Hepatocyte (in vitro differentiated cells): ENCODE data around the gene BIRC2. TPM values are rescaled to one million over a fixed set of nuclear protein-coding genes. Genes with fewer than 3 reads are reported as not detected.
"Not testable (repeated sequence)": the region's sequence is repeated elsewhere in the genome, so short reads cannot be mapped to it uniquely, and the experiment has no call there.

Source experiments
- DNase-seq: peaks from one replicate; pipeline ENCODE4 v3.0.0-alpha.2; 2016; ENCODE audit warnings: low spot score
- H2AFZ ChIP-seq: fragments of 200-600 bp; sonication (generic); 2 replicates; pipeline ENCODE4 v1.6.0; 2016; ENCODE audit warnings: antibody characterized with exemption, mild to moderate bottlenecking
- H3K27ac ChIP-seq: fragments of 200-600 bp; sonication (generic); 2 replicates; pipeline ENCODE4 v1.5.1; 2016; ENCODE audit warnings: mild to moderate bottlenecking
- H3K27me3 ChIP-seq: fragments of 200-600 bp; sonication (generic); 2 replicates; pipeline ENCODE4 v1.6.1; 2016
- H3K36me3 ChIP-seq: fragments of 200-600 bp; sonication (generic); replicated peaks from 2 replicates; pipeline ENCODE4 v1.5.1; 2016; ENCODE audit warnings: low read depth; ENCODE audit not compliant: insufficient read depth
- H3K4me1 ChIP-seq: fragments of 200-600 bp; sonication (generic); 2 replicates; pipeline ENCODE4 v1.5.1; 2016; ENCODE audit warnings: mild to moderate bottlenecking, moderate library complexity; ENCODE audit not compliant: insufficient read depth
- H3K4me2 ChIP-seq: fragments of 200-600 bp; sonication (generic); 2 replicates; pipeline ENCODE4 v1.6.0; 2016
- H3K4me3 ChIP-seq: fragments of 200-600 bp; sonication (generic); 2 replicates; pipeline ENCODE4 v1.5.1; 2016; ENCODE audit warnings: mild to moderate bottlenecking
- H3K79me2 ChIP-seq: fragments of 200-600 bp; sonication (generic); 2 replicates; pipeline ENCODE4 v1.6.0; 2017; ENCODE audit warnings: mild to moderate bottlenecking
- H3K9me2 ChIP-seq: fragments of 200-600 bp; sonication (generic); replicated peaks from 2 replicates; pipeline ENCODE4 v1.6.0; 2017; ENCODE audit warnings: mild to moderate bottlenecking; ENCODE audit not compliant: insufficient read depth
- H3K9me3 ChIP-seq: fragments of 200-600 bp; sonication (generic); 2 replicates; pipeline ENCODE4 v1.5.1; 2016; ENCODE audit warnings: low read depth, mild to moderate bottlenecking
- H4K20me1 ChIP-seq: fragments of 200-600 bp; sonication (generic); 2 replicates; pipeline ENCODE4 v1.6.0; 2016; ENCODE audit warnings: mild to moderate bottlenecking; ENCODE audit not compliant: insufficient read depth, poor library complexity, severe bottlenecking
- CTCF ChIP-seq: fragments of 200-600 bp; sonication (generic); IDR thresholded peaks from 2 replicates; pipeline ENCODE4 v1.5.1; 2016; ENCODE audit warnings: antibody characterized with exemption, mild to moderate bottlenecking; ENCODE audit not compliant: poor library complexity
- EZH2 ChIP-seq: fragments of 200-600 bp; sonication (generic); IDR thresholded peaks from 2 replicates; pipeline ENCODE4 v1.6.1; 2016; ENCODE audit warnings: antibody characterized with exemption, mild to moderate bottlenecking, borderline replicate concordance
- EZH2phosphoT487 ChIP-seq: fragments of 200-600 bp; sonication (generic); IDR thresholded peaks from one replicate; pipeline ENCODE4 v1.6.1; 2018; ENCODE audit warnings: antibody characterized with exemption, mild to moderate bottlenecking, low read depth, moderate library complexity; ENCODE audit not compliant: unreplicated experiment, severe bottlenecking
- WGBS: methylation state at CpG from one replicate; pipeline ENCODE4 v1.1.6; 2016; ENCODE audit warnings: low lambda C conversion rate; ENCODE audit errors: missing lambda C conversion rate; 5-methylcytosine and 5-hydroxymethylcytosine counted together
- polyA plus RNA-seq: library from polyadenylated mRNA; unstranded; fragments of >200 nt; fragmentation: Nextera tagmentation; extraction: Ambion mirVana; gene quantifications from 2 replicates; pipeline ENCODE4 v1.2.1, GENCODE V29; 2016
- total RNA-seq: library from RNA; depleted of rRNA; stranded (reverse); fragments of >200 nt; gene quantifications from 2 replicates; pipeline ENCODE4 v1.2.3, GENCODE V29; 2014

The BIRC2 gene
- total and polyA plus RNA-seq, 2 experiments from 2014 or later: 37.7 to 85.7 TPM

GRCh38 chr11:102338479-102339010 lies 8.5 kb upstream of the BIRC2 start:
- no peaks in the 10 kb centered on the region for H3K79me2 ChIP-seq
- no peaks in the 10 kb centered on the region for H3K36me3 ChIP-seq
- H3K4me1 ChIP-seq: no peaks in the 10 kb centered on the region
- no peaks in the 10 kb centered on the region for H3K9me2 ChIP-seq
- DNase-seq: no peak
- TF ChIP-seq EZH2phosphoT487 (no peak), CTCF (no peak), EZH2 (no peak)
- H3K4me2 ChIP-seq: no peak overlapping the region
- no peak overlapping the region for H2AFZ ChIP-seq
- no peaks in the 10 kb centered on the region for H3K9me3 ChIP-seq
- no peak overlapping the region for H3K27ac ChIP-seq
- no peaks in the 10 kb centered on the region for H3K27me3 ChIP-seq
- H4K20me1 ChIP-seq: no peaks in the 10 kb centered on the region
- H3K4me3 ChIP-seq: no peak overlapping the region

- 85% methylated on average over 7 of the region's 7 CpGs for WGBS
- H3K9me3 ChIP-seq, H3K79me2 ChIP-seq, H3K4me1 ChIP-seq, H3K4me2 ChIP-seq, H3K4me3 ChIP-seq, DNase-seq, H4K20me1 ChIP-seq, H2AFZ ChIP-seq, H3K27ac ChIP-seq, H3K36me3 ChIP-seq, H3K9me2 ChIP-seq, H3K27me3 ChIP-seq: not testable (repeated sequence)
Observed at GRCh38 chr11:102341311-102341710, 5.7 kb upstream of the BIRC2 start.

GRCh38 chr11:102341844-102342318 lies 5.1 kb upstream of the BIRC2 start:
- Histone ChIP-seq H2AFZ (no peak overlapping the region), H4K20me1 (no peaks in the 10 kb centered on the region), H3K27me3 (no peaks in the 10 kb centered on the region), H3K27ac (no peak overlapping the region), H3K4me2 (no peak overlapping the region), H3K4me1 (peaks cover 7% of the 10 kb centered on the region), H3K79me2 (peaks cover 5% of the 10 kb centered on the region), H3K9me3 (no peaks in the 10 kb centered on the region), H3K36me3 (no peaks in the 10 kb centered on the region), H3K9me2 (no peaks in the 10 kb centered on the region), H3K4me3 (no peak overlapping the region)
- DNase-seq: peak; percentile 87
- 13% methylated on average over 1 of the region's 1 CpG for WGBS
- peak; percentile 83 for TF ChIP-seq CTCF
- no peak for TF ChIP-seq EZH2phosphoT487

GRCh38 chr11:102343809-102344208 lies 3.2 kb upstream of the BIRC2 start:
- H3K9me3 ChIP-seq: no peaks in the 10 kb centered on the region
- TF ChIP-seq EZH2: no peak
- no peak for TF ChIP-seq EZH2phosphoT487
- no peak for TF ChIP-seq CTCF
- H3K27me3 ChIP-seq: no peaks in the 10 kb centered on the region
- no peak overlapping the region for H3K4me3 ChIP-seq
- no peak for DNase-seq
- H4K20me1 ChIP-seq: peaks cover 4% of the 10 kb centered on the region
- H3K4me1 ChIP-seq: peaks cover 7% of the 10 kb centered on the region
- no peaks in the 10 kb centered on the region for H3K36me3 ChIP-seq
- H3K27ac ChIP-seq: no peak overlapping the region
- H3K79me2 ChIP-seq: peaks cover 18% of the 10 kb centered on the region
- H3K9me2 ChIP-seq: no peaks in the 10 kb centered on the region
- H2AFZ ChIP-seq: no peak overlapping the region
- 66% methylated on average over 1 of the region's 1 CpG for WGBS
- no peak overlapping the region for H3K4me2 ChIP-seq
